SHP77 (cell line): ENCODE results near the gene XKRX.
A peak's percentile ranks its signal among the peaks of the same experiment; 100 is the strongest.

Source experiments
- DNase-seq, 2 experiments: peaks; one replicate each; lab custom pipeline; 2025; lab: John Stamatoyannopoulos, UW

The XKRX gene

DNA sequence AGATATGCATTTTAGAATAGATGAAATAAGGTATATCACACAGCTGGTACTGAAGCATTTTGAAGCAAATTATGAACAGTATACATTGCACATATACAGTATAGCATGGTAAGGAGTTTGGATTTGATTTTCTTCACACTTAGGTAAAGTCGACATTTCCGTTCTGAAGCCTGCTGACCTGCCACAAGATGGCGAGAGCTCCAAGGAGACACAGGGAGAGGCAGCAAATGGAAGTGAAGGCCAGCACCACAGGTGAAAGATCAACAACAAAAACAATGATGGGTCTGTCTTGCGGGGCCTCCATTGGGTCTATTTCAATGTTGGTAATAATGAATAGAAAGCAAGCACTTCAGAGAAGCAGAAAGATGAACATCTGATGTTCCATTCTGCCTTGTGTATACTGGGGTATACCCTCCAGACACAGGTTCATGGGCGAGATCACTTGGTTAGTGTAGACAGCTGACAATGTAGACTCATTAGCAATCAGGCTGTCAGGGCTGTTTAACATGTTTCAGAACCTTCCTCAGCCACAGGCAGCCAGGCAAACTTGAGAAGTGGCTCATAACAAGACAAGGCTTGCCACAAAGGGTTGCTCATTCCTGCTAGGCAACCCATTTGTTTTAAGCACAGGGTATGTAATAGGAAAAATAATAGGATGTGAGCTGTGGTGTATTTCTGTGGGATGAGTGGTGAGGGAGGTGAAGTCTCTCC lies 33.2 kb downstream of the XKRX start:
- peak; percentile 1 to 25 for DNase-seq

DNA sequence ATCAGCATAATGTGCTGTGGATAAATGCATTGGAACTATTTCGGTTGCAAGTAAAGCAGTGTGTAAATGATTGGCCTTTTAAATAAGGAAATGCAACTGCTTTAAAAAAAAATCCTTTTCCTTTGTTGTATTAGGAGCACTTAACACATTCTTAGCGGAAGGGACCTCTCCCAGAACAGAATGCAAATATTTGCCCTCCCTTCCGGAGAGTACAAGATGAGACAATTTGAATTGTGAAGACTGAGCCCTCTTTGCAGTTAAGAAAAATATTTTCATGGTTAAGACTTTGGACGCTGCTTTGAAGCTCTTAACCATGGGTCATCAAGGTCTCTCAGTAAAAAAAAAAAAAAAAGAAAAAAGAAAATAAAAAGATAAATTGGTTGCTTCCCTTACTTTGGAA lies 45.1 kb downstream of the XKRX start:
- no peak for DNase-seq

DNA sequence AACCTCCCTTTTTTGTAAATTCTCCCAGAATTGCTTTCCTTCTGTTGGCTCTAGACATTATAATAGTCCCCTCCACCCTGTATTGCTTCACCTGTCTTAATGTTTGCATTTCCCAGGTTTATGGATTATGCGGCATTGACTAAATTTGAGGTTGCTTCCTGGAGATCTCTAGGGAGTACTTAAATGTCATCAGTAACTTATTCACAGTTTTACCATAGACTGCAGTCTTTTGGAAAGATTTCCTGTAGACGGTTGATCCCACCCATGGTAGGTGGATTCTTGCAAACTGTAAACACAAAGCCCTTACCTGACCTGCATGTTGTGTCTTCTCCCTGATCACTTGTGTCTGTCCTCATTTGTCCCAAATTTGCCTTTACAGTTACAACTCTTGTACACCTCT lies 48.3 kb downstream of the XKRX start:
- DNase-seq, result no peak

DNA sequence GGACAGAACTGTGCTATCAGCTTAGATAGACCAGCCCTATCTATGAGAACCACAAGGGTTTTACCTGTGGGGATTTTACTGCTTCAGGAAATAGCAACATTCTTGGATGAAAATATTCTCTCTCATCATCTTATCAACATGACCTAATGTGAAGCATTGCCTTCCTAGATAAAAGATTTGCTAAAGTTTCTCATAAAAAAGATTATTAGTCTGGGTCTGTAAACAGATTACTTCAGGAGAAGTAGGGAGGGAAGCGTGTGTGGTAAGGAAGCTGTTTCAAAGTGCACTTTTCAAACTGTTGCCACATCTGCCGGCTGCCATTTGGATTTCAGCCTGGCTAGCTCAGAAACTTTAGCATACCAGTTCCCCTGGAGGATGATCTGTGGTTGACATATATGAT lies 54.4 kb downstream of the XKRX start, which contains the start of gene NOX1:
Gene NOX1, minus strand, starts transcription at position 35 of the 400 bp plus-strand sequence. CDS start 220 bp downstream, outside the sequence.
- no peak for DNase-seq

DNA sequence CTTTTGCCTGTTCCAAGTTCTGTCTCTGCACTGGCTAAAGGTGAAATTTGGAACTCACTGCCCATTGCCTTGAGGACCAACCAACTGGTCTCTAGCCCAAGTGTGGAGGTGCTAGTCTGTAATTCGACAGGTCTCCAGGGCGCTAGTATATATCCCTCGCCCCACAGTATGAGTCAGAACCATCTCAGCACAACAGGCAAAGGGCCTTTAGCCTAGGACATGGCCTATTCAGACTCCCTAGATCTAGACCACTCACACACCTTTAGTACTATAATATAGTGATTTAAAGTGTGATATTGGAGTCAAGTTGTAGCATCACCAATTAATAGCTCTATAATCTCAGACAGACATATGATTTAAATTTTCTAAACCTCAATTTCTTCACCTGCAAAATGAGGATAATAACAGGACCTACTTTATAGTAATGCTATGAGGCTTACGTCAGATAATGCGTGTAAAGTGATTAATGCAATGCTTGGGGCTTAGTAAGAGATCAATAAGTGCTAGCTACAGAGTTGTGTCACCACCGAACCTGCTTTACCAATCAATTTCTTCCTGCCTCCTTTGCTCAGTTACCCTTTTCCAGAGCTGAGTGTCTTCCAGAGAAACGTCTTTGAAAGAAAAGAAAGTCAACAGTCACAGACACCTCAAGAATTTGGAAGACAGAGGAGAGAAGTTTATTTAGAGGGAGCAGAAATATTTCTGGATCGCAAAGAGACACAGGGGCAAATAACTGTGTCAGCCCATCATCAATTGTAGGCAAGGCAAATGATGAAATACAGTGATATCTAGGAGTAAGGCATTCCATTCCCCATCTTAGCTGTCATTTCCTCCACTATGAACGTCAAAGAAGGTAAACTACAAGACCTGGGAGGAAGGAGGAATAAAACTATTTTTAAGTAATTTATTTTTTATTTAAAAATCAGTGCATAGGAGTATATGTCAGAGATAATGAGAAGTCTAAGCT lies 56.8 kb downstream of the XKRX start:
- no peak for DNase-seq

DNA sequence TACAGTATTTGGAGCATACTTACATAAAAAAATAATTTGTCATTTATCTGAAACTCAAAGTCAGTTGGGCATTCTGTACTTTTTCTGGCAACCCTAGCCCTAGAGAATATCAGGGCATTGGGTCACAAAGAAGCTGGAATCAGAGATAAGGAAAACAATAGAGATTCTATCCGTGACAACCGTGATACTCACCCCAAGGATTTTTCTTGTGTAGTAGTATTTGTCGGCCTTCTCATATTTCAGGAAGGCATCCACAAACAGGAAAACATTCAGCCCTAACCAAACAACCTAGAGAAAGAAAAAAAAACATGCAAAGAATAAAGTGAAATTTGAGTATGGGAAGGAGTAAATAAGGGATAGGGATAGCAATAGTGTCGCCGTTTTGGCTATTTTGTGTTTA lies 58.2 kb downstream of the XKRX start:
- no peak for DNase-seq

DNA sequence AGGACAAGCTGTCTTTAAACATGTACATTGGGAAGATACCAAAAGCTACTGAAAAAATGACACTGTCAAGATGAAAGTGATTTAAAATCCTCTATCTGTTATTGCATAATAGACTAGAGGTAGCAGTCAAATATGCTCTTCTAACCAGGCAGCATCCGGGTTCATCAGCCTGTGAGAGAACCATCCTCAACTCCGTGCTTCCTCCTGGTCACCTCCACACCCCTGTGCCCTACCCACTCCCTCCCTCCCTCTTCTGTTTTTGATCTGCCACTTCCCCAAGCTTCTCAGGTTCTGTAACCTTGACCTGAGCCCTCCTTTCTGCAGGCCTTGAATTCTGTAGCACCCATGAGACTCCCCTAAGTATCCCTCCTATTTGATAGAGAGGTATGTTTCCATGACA lies 60.4 kb downstream of the XKRX start:
- no peak for DNase-seq

DNA sequence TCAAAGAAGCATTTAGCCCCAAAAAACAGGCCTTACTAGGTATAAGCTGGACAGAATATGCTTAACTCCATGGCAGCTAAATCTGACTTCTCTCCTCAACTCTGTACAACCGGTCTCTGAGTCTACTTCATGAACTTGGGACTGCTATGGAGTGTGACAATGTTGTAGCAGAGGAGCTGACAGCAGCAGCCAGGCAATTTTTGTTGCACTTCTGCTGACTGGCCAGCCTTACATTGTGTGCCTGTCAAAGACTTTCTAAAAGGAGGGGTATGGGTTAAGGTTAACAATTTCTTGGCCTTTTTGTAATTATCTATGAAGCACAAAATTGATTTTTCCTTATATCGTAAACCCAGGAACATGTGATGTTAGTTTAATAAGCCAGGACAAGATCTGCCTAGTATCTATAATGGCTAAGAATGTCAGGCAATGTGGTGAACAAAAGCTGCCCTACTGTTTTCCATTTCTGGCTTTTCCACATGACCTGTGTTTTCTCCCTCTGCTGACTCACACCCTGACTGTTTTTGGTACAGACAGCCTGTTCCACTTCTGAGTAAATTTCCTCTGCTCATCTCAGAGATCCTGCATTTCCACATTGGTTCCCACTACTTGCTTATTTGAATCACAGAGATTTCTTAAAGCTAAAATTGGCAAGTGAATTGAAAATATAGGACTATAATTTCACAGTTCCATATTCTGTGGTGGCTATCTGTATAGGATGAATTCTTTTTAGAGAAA lies 63.9 kb downstream of the XKRX start:
- DNase-seq, result no peak
